ENCODE data around the gene SMPD3.

DNA sequence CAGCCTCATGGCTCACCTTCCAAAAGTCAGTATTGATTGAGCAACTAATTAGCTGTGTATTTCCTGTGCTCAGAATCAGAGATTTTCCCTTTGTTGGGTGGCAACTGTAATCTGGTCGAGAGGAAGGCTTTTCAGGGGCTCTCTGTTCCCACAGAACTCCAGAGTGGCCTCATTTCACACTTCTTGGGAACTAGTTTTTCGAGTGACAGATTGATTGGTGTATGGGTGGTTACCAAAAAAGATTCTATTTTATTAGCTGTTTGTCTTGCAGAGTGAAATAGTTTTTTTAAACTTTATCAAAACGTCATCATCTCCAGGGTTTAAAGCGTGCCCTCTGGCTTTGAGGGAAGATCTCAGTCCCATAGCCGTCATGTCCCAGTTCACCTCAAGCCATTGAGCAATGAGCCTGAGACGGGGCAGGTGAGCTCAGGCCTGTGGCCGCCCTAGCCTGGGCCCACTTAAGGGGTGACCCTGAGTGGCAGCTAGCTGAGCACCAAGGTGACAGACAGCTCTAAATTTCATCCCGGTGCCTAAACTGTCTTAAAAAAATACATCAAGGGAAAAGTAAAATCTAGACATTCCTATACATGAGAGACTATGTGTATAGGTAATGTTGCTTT lies 53.0 kb downstream of the SMPD3 start:
- TF ChIP-seq GATA2 (IDR thresholded peaks at IDR 0.05; ENCODE audit: low read depth, low read length) (no peak), GATA3 (IDR thresholded peaks at IDR 0.05; ENCODE audit: low read depth, low read length) (no peak)
